WTC11 (cell line): ENCODE measurements around the gene SGCA.

Experiments used
- ATF3 ChIP-seq: sonication (generic); formaldehyde crosslinking; conservative IDR thresholded peaks from 2 replicates; pipeline ENCODE4 v1.8.1; 2022; ENCODE audit warnings: mild to moderate bottlenecking, missing genetic modification reagents
- CREB1 ChIP-seq: sonication (generic); formaldehyde crosslinking; IDR thresholded peaks from 2 replicates; pipeline ENCODE4 v1.8.0; 2023; ENCODE audit warnings: mild to moderate bottlenecking, missing genetic modification reagents
- CTCF ChIP-seq: fragments of 200-600 bp; IDR thresholded peaks from 2 replicates; pipeline ENCODE4 v1.8.0; 2022; ENCODE audit warnings: antibody characterized with exemption
- ERG ChIP-seq: fragments of 250-450 bp; sonication (Bioruptor Pico); IDR thresholded peaks from 2 replicates; pipeline ENCODE4 v1.8.0; 2021; ENCODE audit warnings: mild to moderate bottlenecking
- FOXP1 ChIP-seq: sonication (generic); formaldehyde crosslinking; IDR thresholded peaks from 2 replicates; pipeline ENCODE4 v1.8.0; 2022; ENCODE audit warnings: missing genetic modification reagents, mild to moderate bottlenecking, moderate library complexity, borderline replicate concordance
- IRF2 ChIP-seq: sonication (generic); formaldehyde crosslinking; IDR thresholded peaks from 2 replicates; pipeline ENCODE4 v1.8.0; 2022; ENCODE audit warnings: low read depth, missing genetic modification reagents, borderline replicate concordance
- NR3C1 ChIP-seq: sonication (generic); formaldehyde crosslinking; conservative IDR thresholded peaks from 2 replicates; pipeline ENCODE4 v1.8.1; 2023; ENCODE audit warnings: low read depth, mild to moderate bottlenecking, missing genetic modification reagents
- TEAD1 ChIP-seq: sonication (generic); formaldehyde crosslinking; IDR thresholded peaks from 2 replicates; pipeline ENCODE4 v1.8.0; 2022; ENCODE audit warnings: mild to moderate bottlenecking, missing genetic modification reagents
- ZBTB43 ChIP-seq: sonication (generic); formaldehyde crosslinking; IDR thresholded peaks from 2 replicates; pipeline ENCODE4 v1.8.1; 2023; ENCODE audit warnings: mild to moderate bottlenecking, missing genetic modification reagents
- ZNF263 ChIP-seq: sonication (generic); formaldehyde crosslinking; IDR thresholded peaks from 2 replicates; pipeline ENCODE4 v1.8.1; 2022; ENCODE audit warnings: low read depth, mild to moderate bottlenecking, moderate library complexity, missing genetic modification reagents
- ZNF416 ChIP-seq: fragments of 250-450 bp; sonication (Bioruptor Pico); IDR thresholded peaks from 2 replicates; pipeline ENCODE4 v1.9.0; 2021; ENCODE audit warnings: mild to moderate bottlenecking, inconsistent platforms
- ZNF532 ChIP-seq: fragments of 250-450 bp; sonication (Bioruptor Pico); IDR thresholded peaks from 2 replicates; pipeline ENCODE4 v1.9.0; 2021; ENCODE audit warnings: mild to moderate bottlenecking, borderline replicate concordance

- TF ChIP-seq ZNF263 (CRISPR knock-in tag) (no peak), TEAD1 (CRISPR knock-in tag) (no peak), CTCF (no peak), ZNF416 (CRISPR knock-in tag) (no peak), NR3C1 (CRISPR knock-in tag) (no peak), IRF2 (CRISPR knock-in tag) (no peak), ZBTB43 (CRISPR knock-in tag) (no peak), ERG (CRISPR knock-in tag) (no peak), ATF3 (no peak), ZNF532 (CRISPR knock-in tag) (no peak), CREB1 (CRISPR knock-in tag) (no peak), FOXP1 (CRISPR knock-in tag) (no peak)
Measured at GRCh38 chr17:50218771-50219315, 53.0 kb downstream of the SGCA start.
